Stimulated activated CD4-positive, alpha-beta T cell treated with anti-CD3 and anti-CD28 coated beads, Interleukin-15, amount 100 ng/mL, for 1 hour (primary cell): Measurements from ENCODE around the gene C10orf90.

Experiments
- DNase-seq, 2 donors: peaks; one replicate each; pipeline ENCODE4 v3.0.0-alpha.2; 2020; ENCODE audit warnings: low read depth in 1 of 2, low spot score in 1 of 2

C10orf90 gene

DNA sequence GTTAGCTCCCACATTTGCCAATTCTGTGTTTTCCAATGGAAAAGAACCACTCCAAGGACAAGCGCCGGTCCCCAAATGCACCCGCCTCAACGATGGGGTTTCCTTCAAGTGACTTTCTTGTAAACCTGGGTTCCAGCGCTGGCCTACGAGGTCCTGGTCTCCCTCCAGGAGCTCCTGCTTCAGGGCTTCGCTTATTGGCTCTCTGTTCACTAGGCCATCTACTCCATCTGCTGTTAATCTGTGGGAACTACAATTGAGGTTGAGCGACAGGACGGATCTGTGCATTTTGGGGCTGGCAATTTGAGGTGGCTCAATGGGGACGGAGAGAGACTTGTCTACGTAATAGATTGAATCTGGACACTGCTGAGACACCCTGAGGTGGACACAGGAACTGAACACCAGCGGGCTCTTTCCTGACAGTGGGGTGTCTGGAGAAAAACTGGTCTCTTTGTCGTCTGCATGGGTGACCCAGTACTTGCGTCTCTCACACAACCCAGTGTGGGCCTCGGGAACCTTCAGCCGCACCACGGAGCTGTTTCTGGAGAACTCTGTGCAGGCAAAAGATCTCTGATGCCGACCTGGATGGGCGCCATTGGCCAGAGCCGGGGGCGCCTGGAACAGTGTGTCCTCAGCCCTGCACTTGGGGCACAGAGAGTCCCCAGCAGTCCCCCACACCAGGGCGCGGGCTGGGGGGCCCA is 166.3 kb downstream of the C10orf90 start:
- DNase-seq: no peak

- no peak for DNase-seq
These were observed 167.0 kb downstream of the C10orf90 start for GRCh38 chr10:126503392-126504062.

- DNase-seq: no peak
These were observed 168.1 kb downstream of the C10orf90 start for GRCh38 chr10:126502441-126502840.

- DNase-seq: no peak
These were observed 168.7 kb downstream of the C10orf90 start for GRCh38 chr10:126501828-126502227.

- no peak for DNase-seq
These were observed 169.6 kb downstream of the C10orf90 start for GRCh38 chr10:126500866-126501265.

DNA sequence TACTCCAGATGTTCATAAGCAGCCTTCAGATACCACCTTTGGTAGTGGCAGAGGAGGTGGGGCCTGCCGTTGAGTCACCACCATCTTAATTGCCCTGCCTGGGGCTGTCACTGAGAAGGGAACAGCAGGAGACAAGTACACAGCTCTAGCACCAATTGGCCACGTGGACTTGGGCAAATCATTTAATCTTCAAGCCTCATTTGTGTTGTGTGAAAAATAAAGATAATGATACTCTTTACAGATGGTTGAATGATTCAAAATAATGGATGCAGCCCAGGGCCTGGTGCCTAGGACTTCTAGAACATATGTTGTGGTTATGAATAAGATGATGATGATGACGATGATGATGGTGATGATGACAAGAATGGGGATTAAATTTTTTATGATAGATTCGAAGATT is 170.3 kb downstream of the C10orf90 start:
- no peak for DNase-seq

GRCh38 chr10:126499744-126500143 is 170.7 kb downstream of the C10orf90 start:
- DNase-seq: no peak

DNA sequence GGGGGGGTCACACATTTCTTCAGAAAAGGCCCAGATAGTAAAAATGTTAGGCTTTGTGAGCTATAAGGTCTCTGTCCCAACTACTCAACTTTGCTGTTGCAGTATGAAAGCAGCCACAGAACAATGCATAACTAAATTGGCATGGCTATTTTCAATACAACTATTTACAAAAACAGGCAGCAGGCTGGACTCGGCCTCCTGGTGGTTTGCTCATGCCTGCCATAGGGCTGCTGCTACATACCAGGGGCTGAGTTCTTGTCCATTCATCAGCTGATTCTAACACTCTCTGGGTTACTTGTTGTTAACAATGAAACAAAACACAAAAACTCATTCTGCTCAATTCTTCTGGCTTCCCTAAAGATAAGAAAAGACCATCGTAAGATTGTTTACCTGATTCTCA is 172.8 kb downstream of the C10orf90 start:
- DNase-seq: no peak

- DNase-seq: no peak
These were observed 173.5 kb downstream of the C10orf90 start for GRCh38 chr10:126496771-126497545.

DNA sequence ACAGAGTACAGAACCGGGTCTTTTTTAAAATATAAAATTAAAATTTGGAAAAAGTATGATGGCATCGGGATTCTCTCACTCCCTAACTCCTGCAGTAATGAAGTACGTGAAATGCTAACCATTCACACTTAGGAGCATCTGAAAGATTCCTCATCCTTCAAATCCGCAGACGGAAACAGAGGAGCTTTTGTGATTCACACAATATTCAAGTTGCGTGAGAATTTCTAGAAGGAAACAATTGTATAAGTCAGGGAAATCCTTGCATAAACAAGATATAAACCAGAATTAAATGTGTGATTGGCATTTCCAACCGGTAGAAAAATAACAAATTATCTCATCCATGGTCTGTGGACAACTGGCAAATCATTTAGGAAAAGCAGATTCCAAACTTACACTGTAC is 179.0 kb downstream of the C10orf90 start:
- DNase-seq: no peak

- DNase-seq: no peak
These were observed 189.3 kb downstream of the C10orf90 start for GRCh38 chr10:126481181-126481580.

DNA sequence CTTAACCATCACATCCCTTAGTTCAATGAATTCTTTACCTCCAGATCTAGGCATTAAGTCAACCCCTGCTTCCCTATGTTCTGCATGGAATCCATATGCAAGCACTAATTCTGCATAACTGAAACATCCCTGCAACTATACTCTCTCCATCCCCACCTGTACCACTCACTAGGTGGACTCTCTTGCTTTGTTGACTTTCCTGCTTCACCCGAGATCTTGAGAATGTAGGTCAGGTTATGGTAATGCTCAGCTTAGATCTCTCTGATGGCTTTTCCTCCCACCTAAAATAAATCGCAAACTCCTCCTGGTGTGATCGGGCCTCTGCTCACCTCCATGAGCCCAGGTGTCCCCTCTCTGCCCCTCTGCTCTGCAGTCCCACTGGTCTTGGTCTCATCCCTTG is 189.8 kb downstream of the C10orf90 start:
- no peak for DNase-seq

- DNase-seq: no peak
These were observed 191.1 kb downstream of the C10orf90 start for GRCh38 chr10:126479280-126479895.

GRCh38 chr10:126478546-126478945 is 191.9 kb downstream of the C10orf90 start:
- no peak for DNase-seq

DNA sequence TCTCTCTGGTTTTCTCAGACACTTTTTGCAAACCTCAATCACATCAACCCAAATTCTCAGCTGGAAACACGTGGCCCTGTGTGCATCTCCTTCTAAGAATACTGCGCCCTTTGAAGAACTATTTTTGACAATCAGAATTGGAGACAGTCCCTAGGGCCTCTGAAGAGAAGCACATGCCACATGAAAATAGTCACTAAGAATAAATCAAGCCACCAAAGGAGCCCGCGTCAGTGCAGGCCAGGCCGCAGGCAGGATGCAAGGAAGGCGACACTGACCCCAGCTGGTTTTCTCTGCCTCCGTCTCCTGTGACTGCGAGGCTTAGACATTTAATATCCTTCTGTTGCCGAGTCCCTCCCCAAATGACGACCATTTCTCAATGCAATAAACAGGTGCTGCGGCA is 194.2 kb downstream of the C10orf90 start:
- no peak for DNase-seq

- DNase-seq: no peak
These were observed 195.3 kb downstream of the C10orf90 start for GRCh38 chr10:126475074-126475691.

- DNase-seq: no peak
These were observed 196.5 kb downstream of the C10orf90 start for GRCh38 chr10:126474031-126474430.

DNA sequence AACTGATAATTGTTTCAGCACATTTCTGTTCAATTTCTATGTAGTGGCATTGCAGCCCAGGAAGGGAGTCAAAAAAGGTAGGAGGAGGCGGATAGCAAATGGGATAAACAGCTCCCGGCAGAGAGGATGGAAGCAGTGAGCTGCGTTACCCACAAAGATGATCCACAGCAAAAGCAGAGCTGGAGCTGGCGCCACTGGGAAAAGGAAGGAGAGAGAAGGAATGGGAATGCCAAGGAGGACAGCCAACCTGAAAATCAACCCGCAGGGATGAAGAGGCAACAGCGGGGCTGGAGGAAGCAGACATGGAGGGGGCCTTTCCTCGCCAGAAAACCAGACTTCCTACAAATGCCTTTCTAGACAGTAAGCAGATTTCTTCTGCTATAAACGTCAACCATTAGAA is 199.5 kb downstream of the C10orf90 start:
- no peak for DNase-seq

DNA sequence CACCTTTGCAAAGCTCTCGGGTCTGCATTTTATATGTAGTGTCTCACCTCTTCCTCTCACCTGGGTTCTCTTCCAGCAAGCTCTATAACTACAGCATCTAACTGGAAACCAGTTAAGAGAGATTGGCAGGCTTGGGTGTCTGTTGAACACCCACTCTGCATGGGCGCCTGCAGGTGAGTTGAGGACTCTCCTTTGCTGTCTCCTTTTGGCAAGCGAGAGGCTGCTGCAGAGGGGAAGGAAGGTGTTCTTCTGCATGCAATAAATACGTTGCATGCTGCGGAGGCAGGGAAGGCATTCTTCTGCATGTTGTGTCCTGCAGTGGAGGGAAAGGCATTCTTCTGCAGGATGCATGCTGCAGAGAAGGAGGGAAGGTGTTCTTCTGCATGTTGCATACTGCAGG is 200.8 kb downstream of the C10orf90 start:
- no peak for DNase-seq

- no peak for DNase-seq
These were observed 201.4 kb downstream of the C10orf90 start for GRCh38 chr10:126468876-126469643.

- no peak for DNase-seq
These were observed 202.0 kb downstream of the C10orf90 start for GRCh38 chr10:126468467-126468866.
